Fibroblast of gingiva (primary cell): ENCODE results near the gene GAS7.

ENCODE experiments used
- DNase-seq: peaks from one replicate; pipeline ENCODE4 v3.0.0-alpha.2; 2011; ENCODE audit warnings: low read depth

Gene GAS7

GRCh38 chr17:9912121-9913099, 286.0 kb downstream of the GAS7 start:
- no peak for DNase-seq

- DNase-seq, result no peak
These were observed 287.3 kb downstream of the GAS7 start for GRCh38 chr17:9911089-9911488.

- DNase-seq, result no peak
These were observed 289.8 kb downstream of the GAS7 start for GRCh38 chr17:9908649-9909042.

- DNase-seq, result no peak
These were observed 290.3 kb downstream of the GAS7 start for GRCh38 chr17:9907883-9908648.

GRCh38 chr17:9907131-9907530, 291.3 kb downstream of the GAS7 start:
- no peak for DNase-seq

GRCh38 chr17:9906616-9907015, 291.8 kb downstream of the GAS7 start:
- no peak for DNase-seq

- DNase-seq, result no peak
These were observed 292.5 kb downstream of the GAS7 start for GRCh38 chr17:9905902-9906301.

- DNase-seq, result no peak
These were observed 293.4 kb downstream of the GAS7 start, which contains the start of gene RCVRN for GRCh38 chr17:9905078-9905415. Gene RCVRN (minus strand): TSS chr17:9905271. CDS start chr17:9905180, 91 bp downstream.

GRCh38 chr17:9904277-9905077, 293.9 kb downstream of the GAS7 start:
- DNase-seq, result no peak

GRCh38 chr17:9902120-9902519, 296.3 kb downstream of the GAS7 start:
- no peak for DNase-seq

- DNase-seq, result no peak
These were observed 297.6 kb downstream of the GAS7 start for GRCh38 chr17:9900784-9901183.

- no peak for DNase-seq
These were observed 298.3 kb downstream of the GAS7 start for GRCh38 chr17:9900044-9900594.

GRCh38 chr17:9899280-9900043, 298.9 kb downstream of the GAS7 start:
- no peak for DNase-seq

- no peak for DNase-seq
These were observed 299.6 kb downstream of the GAS7 start for GRCh38 chr17:9898812-9899211.

- no peak for DNase-seq
These were observed 300.9 kb downstream of the GAS7 start for GRCh38 chr17:9897372-9897968.

GRCh38 chr17:9895923-9896322, 302.5 kb downstream of the GAS7 start:
- no peak for DNase-seq

- no peak for DNase-seq
These were observed 304.2 kb downstream of the GAS7 start for GRCh38 chr17:9894231-9894630.

- no peak for DNase-seq
These were observed 304.9 kb downstream of the GAS7 start for GRCh38 chr17:9893411-9894012.

- no peak for DNase-seq
These were observed 308.3 kb downstream of the GAS7 start for GRCh38 chr17:9890124-9890523.

- no peak for DNase-seq
These were observed 310.9 kb downstream of the GAS7 start for GRCh38 chr17:9887508-9887907.
